OCI-M2 (cell line): ENCODE data around the gene LYSMD1.
A peak's percentile ranks its signal among the peaks of the same experiment; 100 is the strongest.

Experiments used
- DNase-seq: peaks from one replicate; lab custom pipeline; 2025; ENCODE audit not compliant: unreplicated experiment; lab: John Stamatoyannopoulos, UW

Gene LYSMD1

GRCh38 chr1:151175863-151176262, 10.2 kb upstream of the LYSMD1 start, which contains the start of gene TMOD4:
Gene TMOD4, minus strand, starts transcription at chr1:151175981. Its CDS starts 1,106 bp downstream, at chr1:151174875.
- no peak for DNase-seq

- DNase-seq = no peak
Measured at GRCh38 chr1:151175041-151175741, 9.5 kb upstream of the LYSMD1 start.

- no peak for DNase-seq
Measured at GRCh38 chr1:151171190-151171589, 5.5 kb upstream of the LYSMD1 start.

GRCh38 chr1:151167116-151167515, 1.4 kb upstream of the LYSMD1 start:
- no peak for DNase-seq

- DNase-seq = no peak
Measured at GRCh38 chr1:151166505-151166956, 829 bp upstream of the LYSMD1 start.

GRCh38 chr1:151165281-151165737, 393 bp downstream of the LYSMD1 start:
- DNase-seq = no peak

- no peak for DNase-seq
Measured at GRCh38 chr1:151164732-151165280, 896 bp downstream of the LYSMD1 start.

- no peak for DNase-seq
Measured at GRCh38 chr1:151159373-151159772, 6.3 kb downstream of the LYSMD1 start.

GRCh38 chr1:151158751-151159251, 6.9 kb downstream of the LYSMD1 start:
- DNase-seq = no peak

GRCh38 chr1:151158326-151158725, 7.4 kb downstream of the LYSMD1 start:
- no peak for DNase-seq

- peak; percentile 51 for DNase-seq
Measured at GRCh38 chr1:151157067-151157531, 8.6 kb downstream of the LYSMD1 start.

- DNase-seq = peak; percentile 84
Measured at GRCh38 chr1:151156515-151156819, 9.2 kb downstream of the LYSMD1 start, which contains the start of gene TNFAIP8L2. Gene TNFAIP8L2, plus strand, starts transcription at chr1:151156649. Its CDS starts 2,049 bp downstream, at chr1:151158698.

GRCh38 chr1:151147665-151148064, 18.0 kb downstream of the LYSMD1 start:
- DNase-seq = peak; percentile 29

- DNase-seq = no peak
Measured at GRCh38 chr1:151147132-151147503, 18.6 kb downstream of the LYSMD1 start.

- DNase-seq = peak; percentile 30
Measured at GRCh38 chr1:151146412-151147131, 19.1 kb downstream of the LYSMD1 start, which contains the start of gene SEMA6C. Gene SEMA6C, minus strand, starts transcription at chr1:151146631. Its CDS starts 4,010 bp downstream, at chr1:151142621.

- DNase-seq = no peak
Measured at GRCh38 chr1:151146072-151146411, 19.7 kb downstream of the LYSMD1 start.

GRCh38 chr1:151145304-151146071, 20.2 kb downstream of the LYSMD1 start:
- no peak for DNase-seq

- no peak for DNase-seq
Measured at GRCh38 chr1:151144474-151145303, 21.0 kb downstream of the LYSMD1 start.

- no peak for DNase-seq
Measured at GRCh38 chr1:151143986-151144385, 21.7 kb downstream of the LYSMD1 start.

- no peak for DNase-seq
Measured at GRCh38 chr1:151143057-151143435, 22.7 kb downstream of the LYSMD1 start.
